MM.1S (cell line): ENCODE results near the gene NELL2.

ENCODE experiments used
- CTCF ChIP-seq: fragments of 300-600 bp; sonication (generic); IDR thresholded peaks from 2 replicates; pipeline ENCODE4 v1.5.1; 2016; ENCODE audit warnings: antibody characterized with exemption, low read length, mixed read lengths
- EZH2phosphoT487 ChIP-seq: fragments of 300-600 bp; sonication (generic); IDR thresholded peaks from 2 replicates; pipeline ENCODE4 v1.6.1; 2018; ENCODE audit warnings: antibody characterized with exemption, low read length

DNA sequence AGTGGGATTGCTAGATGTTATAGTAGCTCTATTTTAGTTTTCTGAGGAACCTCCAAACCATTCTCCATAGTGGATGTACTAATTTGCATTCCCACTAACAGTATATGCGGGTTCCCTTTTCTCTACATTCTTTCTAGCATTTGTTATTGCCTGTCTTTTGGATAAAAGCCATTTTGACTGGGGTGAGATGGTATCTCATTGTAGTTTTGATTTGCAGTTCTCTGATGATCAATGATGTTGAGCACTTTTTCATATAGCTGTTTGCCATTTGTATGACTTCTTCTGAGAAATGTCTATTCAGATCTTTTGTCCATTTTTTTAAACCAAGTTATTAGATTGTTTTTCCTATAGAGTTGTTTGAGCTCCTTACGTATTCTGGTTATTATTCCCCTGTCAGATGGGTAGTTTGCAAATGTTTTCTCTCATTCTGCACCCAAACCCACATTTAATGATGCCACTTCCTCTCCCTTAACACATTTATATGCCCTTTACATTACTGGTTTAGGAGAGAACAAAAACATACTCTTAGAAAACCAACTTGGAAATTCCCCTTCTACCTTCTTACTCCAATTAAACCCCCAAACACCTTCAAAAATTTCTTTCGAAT lies 48.2 kb downstream of the NELL2 start:
- TF ChIP-seq CTCF: no peak
- TF ChIP-seq EZH2phosphoT487: no peak
